ENCODE measurements around the gene AGAP2. TPM values are rescaled to one million over a fixed set of nuclear protein-coding genes. Genes with fewer than 3 reads are reported as not detected.

Gene AGAP2
- total and polyA plus RNA-seq, 9 of the 15 experiments (the other 6 are each of a cell fraction or from before 2014, with no cell fraction given), result 0.04 to 0.77 (median 0.28) TPM; not detected in 1

DNA sequence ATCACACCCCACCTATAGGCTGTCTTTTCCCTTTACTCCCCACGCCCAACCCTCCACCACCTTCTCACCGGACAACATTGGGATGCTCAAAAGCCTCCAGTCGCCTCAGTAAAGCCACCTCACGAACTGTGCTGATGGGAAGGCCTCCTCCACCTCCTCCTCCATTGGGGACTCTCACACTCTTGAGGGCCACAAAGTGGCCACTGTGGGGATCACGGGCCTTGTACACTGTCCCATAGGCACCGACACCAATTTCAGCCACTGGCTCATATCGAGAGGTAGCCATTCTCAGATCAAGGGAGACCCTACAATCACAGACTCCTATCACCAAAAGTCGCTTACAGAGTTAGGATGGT lies 12.9 kb upstream of the AGAP2 start:
- Histone ChIP-seq H4K20me1 (replicated peaks; ENCODE audit: control insufficient read depth, insufficient read depth, low read length) (no peaks in the 10 kb centered on the region), H3K9me1 (ENCODE audit: control insufficient read depth, insufficient read depth, low read length) (no peaks in the 10 kb centered on the region), H3K36me3 (ENCODE audit: control insufficient read depth, insufficient read depth, low read length) (peaks cover 50% of the 10 kb centered on the region), H3K27me3 (ENCODE audit: control insufficient read depth in 2 of 2, insufficient read depth in 2 of 2, low read length in 2 of 2) (no peaks in the 10 kb centered on the region; a peak in 1 of 5 replicates), H3K27ac (ENCODE audit: extremely low read depth, low read depth, low read length) (peak overlapping the region; percentile 96), H3K9ac (ENCODE audit: insufficient read depth in 1 of 2, low read depth in 2 of 2, low read length in 2 of 2) (peak overlapping the region; percentile 97), H3K4me2 (ENCODE audit: insufficient read depth, low read length) (peak overlapping the region; percentile 99), H3K9me3 (replicated peaks; ENCODE audit: control insufficient read depth, insufficient read depth, low read depth, low read length) (no peaks in the 10 kb centered on the region), H3K4me1 (replicated peaks in 1 of 2; ENCODE audit: control insufficient read depth in 2 of 2, insufficient read depth in 2 of 2, low read length in 2 of 2) (peaks cover 29 to 39% of the 10 kb centered on the region in 2 experiments), H3K4me3 (peak overlapping the region; percentile 66), H3K79me2 (ENCODE audit: control insufficient read depth, insufficient read depth, low read length) (peaks cover 44% of the 10 kb centered on the region), H2AFZ (ENCODE audit: low read depth, low read length) (0 out of 2 replicates have a peak overlapping the region, but pooled peaks have one; percentile 51)
- ATAC-seq (peak; percentile 14), DNase-seq (ENCODE audit: extremely low read depth in 1 of 4, low spot score in 3 of 4) (no peak), FAIRE-seq (no peak)
- intact Hi-C loops (cut with micrococcal nuclease), result no loop called here
- CTCF ChIA-PET (ENCODE audit: low intra/inter-chr PET ratio), result no interaction called here
- POLR2A ChIA-PET, result interaction anchor here (0.6 to 1.2 kb wide), 3 partner anchors 19 to 232 kb away, joined by 3 to 5 read pairs (median 4); no protein-coding TSS in a partner anchor
- BruUV-seq (replicated peaks), result no TSS peak
- in situ Hi-C loops (cut with MboI), result no loop called here
- 0% methylated on average over 8 of the region's 8 CpGs for WGBS (ENCODE audit: insufficient coverage, low coverage, missing lambda C conversion rate)
- TF ChIP-seq, protein P1, sequence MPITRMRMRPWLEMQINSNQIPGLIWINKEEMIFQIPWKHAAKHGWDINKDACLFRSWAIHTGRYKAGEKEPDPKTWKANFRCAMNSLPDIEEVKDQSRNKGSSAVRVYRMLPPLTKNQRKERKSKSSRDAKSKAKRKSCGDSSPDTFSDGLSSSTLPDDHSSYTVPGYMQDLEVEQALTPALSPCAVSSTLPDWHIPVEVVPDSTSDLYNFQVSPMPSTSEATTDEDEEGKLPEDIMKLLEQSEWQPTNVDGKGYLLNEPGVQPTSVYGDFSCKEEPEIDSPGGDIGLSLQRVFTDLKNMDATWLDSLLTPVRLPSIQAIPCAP (CRISPR knock-in tag; IDR thresholded peaks at IDR 0.05; ENCODE audit: borderline replicate concordance), result no peak
- TF ChIP-seq THRAP3 (IDR thresholded peaks at IDR 0.05; ENCODE audit: borderline replicate concordance) (0 out of 2 replicates have a peak, but pooled peaks have one; percentile 18), CCAR2 (IDR thresholded peaks at IDR 0.05; ENCODE audit: low read depth, low read length) (no peak), TBP (optimal IDR thresholded peaks at IDR 0.05; ENCODE audit: low read depth, low read length) (peak; percentile 34), MYNN (IDR thresholded peaks at IDR 0.05) (0 out of 2 replicates have a peak, but pooled peaks have one; percentile 12), MYNN (CRISPR knock-in tag; IDR thresholded peaks at IDR 0.05) (no peak), PATZ1 (CRISPR knock-in tag; IDR thresholded peaks at IDR 0.05; ENCODE audit: borderline replicate concordance) (no peak), BHLHE40 (IDR thresholded peaks at IDR 0.05; ENCODE audit: low read length) (no peak), HDGF (IDR thresholded peaks at IDR 0.05) (peak; percentile 54; the same call in 1 of the 2 replicates), ZNF217 (CRISPR knock-in tag; IDR thresholded peaks at IDR 0.05) (no peak)
- TF ChIP-seq, protein P2, sequence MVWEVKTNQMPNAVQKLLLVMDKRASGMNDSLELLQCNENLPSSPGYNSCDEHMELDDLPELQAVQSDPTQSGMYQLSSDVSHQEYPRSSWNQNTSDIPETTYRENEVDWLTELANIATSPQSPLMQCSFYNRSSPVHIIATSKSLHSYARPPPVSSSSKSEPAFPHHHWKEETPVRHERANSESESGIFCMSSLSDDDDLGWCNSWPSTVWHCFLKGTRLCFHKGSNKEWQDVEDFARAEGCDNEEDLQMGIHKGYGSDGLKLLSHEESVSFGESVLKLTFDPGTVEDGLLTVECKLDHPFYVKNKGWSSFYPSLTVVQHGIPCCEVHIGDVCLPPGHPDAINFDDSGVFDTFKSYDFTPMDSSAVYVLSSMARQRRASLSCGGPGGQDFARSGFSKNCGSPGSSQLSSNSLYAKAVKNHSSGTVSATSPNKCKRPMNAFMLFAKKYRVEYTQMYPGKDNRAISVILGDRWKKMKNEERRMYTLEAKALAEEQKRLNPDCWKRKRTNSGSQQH (CRISPR knock-in tag; IDR thresholded peaks at IDR 0.05), result peak; percentile 41; the same call in 1 of the 2 replicates
- TF ChIP-seq, protein P3, sequence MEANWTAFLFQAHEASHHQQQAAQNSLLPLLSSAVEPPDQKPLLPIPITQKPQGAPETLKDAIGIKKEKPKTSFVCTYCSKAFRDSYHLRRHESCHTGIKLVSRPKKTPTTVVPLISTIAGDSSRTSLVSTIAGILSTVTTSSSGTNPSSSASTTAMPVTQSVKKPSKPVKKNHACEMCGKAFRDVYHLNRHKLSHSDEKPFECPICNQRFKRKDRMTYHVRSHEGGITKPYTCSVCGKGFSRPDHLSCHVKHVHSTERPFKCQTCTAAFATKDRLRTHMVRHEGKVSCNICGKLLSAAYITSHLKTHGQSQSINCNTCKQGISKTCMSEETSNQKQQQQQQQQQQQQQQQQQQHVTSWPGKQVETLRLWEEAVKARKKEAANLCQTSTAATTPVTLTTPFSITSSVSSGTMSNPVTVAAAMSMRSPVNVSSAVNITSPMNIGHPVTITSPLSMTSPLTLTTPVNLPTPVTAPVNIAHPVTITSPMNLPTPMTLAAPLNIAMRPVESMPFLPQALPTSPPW (CRISPR knock-in tag; IDR thresholded peaks at IDR 0.05), result no peak
- TF ChIP-seq, protein P4, sequence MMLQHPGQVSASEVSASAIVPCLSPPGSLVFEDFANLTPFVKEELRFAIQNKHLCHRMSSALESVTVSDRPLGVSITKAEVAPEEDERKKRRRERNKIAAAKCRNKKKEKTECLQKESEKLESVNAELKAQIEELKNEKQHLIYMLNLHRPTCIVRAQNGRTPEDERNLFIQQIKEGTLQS (IDR thresholded peaks at IDR 0.05), result no peak
- TF ChIP-seq, protein P4 (CRISPR knock-in tag; conservative IDR thresholded peaks at IDR 0.05), result no peak
